HG03469 (cell line): ENCODE results near the gene MEF2D.
A peak's percentile ranks its signal among the peaks of the same experiment; 100 is the strongest.

Experiments
- ATAC-seq: cut with Tn5 transposase; IDR thresholded peaks from one replicate; pipeline ENCODE4 v1.9.1; 2021; ENCODE audit warnings: mild to moderate bottlenecking, moderate library complexity, moderate number of reproducible peaks; ENCODE audit not compliant: unreplicated experiment

Gene MEF2D

GRCh38 chr1:156471496-156472490 is 28.8 kb downstream of the MEF2D start:
- no peak for ATAC-seq

- ATAC-seq = no peak
These were observed 30.1 kb downstream of the MEF2D start for GRCh38 chr1:156470473-156470872.

GRCh38 chr1:156468693-156469345 is 31.8 kb downstream of the MEF2D start:
- no peak for ATAC-seq

GRCh38 chr1:156467906-156468305 is 32.7 kb downstream of the MEF2D start:
- no peak for ATAC-seq

- ATAC-seq = no peak
These were observed 33.2 kb downstream of the MEF2D start for GRCh38 chr1:156467385-156467784.

- ATAC-seq = no peak
These were observed 34.7 kb downstream of the MEF2D start for GRCh38 chr1:156465747-156466365.

- no peak for ATAC-seq
These were observed 35.6 kb downstream of the MEF2D start for GRCh38 chr1:156464825-156465452.

- ATAC-seq = no peak
These were observed 36.2 kb downstream of the MEF2D start for GRCh38 chr1:156464335-156464734.

- ATAC-seq = no peak
These were observed 36.7 kb downstream of the MEF2D start for GRCh38 chr1:156463874-156464273.

GRCh38 chr1:156462954-156463795 is 37.4 kb downstream of the MEF2D start:
- no peak for ATAC-seq

- no peak for ATAC-seq
These were observed 38.6 kb downstream of the MEF2D start for GRCh38 chr1:156461781-156462647.

GRCh38 chr1:156461109-156461508 is 39.5 kb downstream of the MEF2D start:
- no peak for ATAC-seq

- no peak for ATAC-seq
These were observed 40.0 kb downstream of the MEF2D start for GRCh38 chr1:156460525-156460924.

- ATAC-seq = no peak
These were observed 42.4 kb downstream of the MEF2D start for GRCh38 chr1:156458181-156458503.

GRCh38 chr1:156456625-156457465 is 43.7 kb downstream of the MEF2D start:
- peak; percentile 48 for ATAC-seq

GRCh38 chr1:156455362-156455761 is 45.2 kb downstream of the MEF2D start:
- ATAC-seq = no peak

- no peak for ATAC-seq
These were observed 47.7 kb downstream of the MEF2D start for GRCh38 chr1:156452907-156453306.

GRCh38 chr1:156451505-156452160 is 48.9 kb downstream of the MEF2D start:
- ATAC-seq = no peak
